Muscle of back (tissue), 10 donors: ENCODE results near the gene TOE1. TPM values are rescaled to one million over a fixed set of nuclear protein-coding genes. Genes with fewer than 3 reads are reported as not detected.

Experiments
- polyA plus RNA-seq, 10 donors: library from polyadenylated mRNA; unstranded; fragments of 120-200 nt; gene quantifications; one replicate each; pipeline ENCODE4 v1.2.1, GENCODE V29; 2013; ENCODE audit not compliant: insufficient read length in 10 of 10

Gene TOE1
- polyA plus RNA-seq, 10 donors, result 5.9 to 8.9 (median 6.8) TPM

Other genes with a start within 250 kb of the TOE1 start
- gene ZSWIM5, start 133.6 kb upstream of the TOE1 start, polyA plus RNA-seq, result under 1 TPM; 0.50 to 0.82 (median 0.59) TPM
- 1 to 10 TPM; 1.1 to 2.2 (median 1.6) TPM for gene HPDL, start 13.3 kb upstream of the TOE1 start, polyA plus RNA-seq
- gene MUTYH, start 270 bp downstream of the TOE1 start, polyA plus RNA-seq, result 10 to 100 TPM; 11.5 to 22.7 (median 15.7) TPM
- 1 to 10 TPM; 1.5 to 2.7 (median 1.9) TPM for gene TESK2, start 151.0 kb downstream of the TOE1 start, polyA plus RNA-seq
- 1 to 10 TPM in 7 of 10 donors, under 1 TPM in 3; 0.68 to 3.6 (median 1.8) TPM for gene CCDC163, start 159.9 kb downstream of the TOE1 start, polyA plus RNA-seq
- gene MMACHC, start 160.1 kb downstream of the TOE1 start, polyA plus RNA-seq, result 1 to 10 TPM; 5.1 to 9.7 (median 6.5) TPM
- 100 to 1,000 TPM; 151 to 220 (median 168) TPM for gene PRDX1, start 181.7 kb downstream of the TOE1 start, polyA plus RNA-seq
- gene AKR1A1, start 210.7 kb downstream of the TOE1 start, polyA plus RNA-seq, result 100 to 1,000 TPM in 2 of 10 donors, 10 to 100 TPM in 8; 75.4 to 111 (median 85.9) TPM
- 100 to 1,000 TPM; 107 to 179 (median 146) TPM for gene NASP, start 243.9 kb downstream of the TOE1 start, polyA plus RNA-seq